ENCODE data around the gene DOCK8. TPM values are rescaled to one million over a fixed set of nuclear protein-coding genes. Genes with fewer than 3 reads are reported as not detected.

The DOCK8 gene
- total RNA-seq, 2 donors from 2014 or later: 5.2 to 9.5 TPM

DNA sequence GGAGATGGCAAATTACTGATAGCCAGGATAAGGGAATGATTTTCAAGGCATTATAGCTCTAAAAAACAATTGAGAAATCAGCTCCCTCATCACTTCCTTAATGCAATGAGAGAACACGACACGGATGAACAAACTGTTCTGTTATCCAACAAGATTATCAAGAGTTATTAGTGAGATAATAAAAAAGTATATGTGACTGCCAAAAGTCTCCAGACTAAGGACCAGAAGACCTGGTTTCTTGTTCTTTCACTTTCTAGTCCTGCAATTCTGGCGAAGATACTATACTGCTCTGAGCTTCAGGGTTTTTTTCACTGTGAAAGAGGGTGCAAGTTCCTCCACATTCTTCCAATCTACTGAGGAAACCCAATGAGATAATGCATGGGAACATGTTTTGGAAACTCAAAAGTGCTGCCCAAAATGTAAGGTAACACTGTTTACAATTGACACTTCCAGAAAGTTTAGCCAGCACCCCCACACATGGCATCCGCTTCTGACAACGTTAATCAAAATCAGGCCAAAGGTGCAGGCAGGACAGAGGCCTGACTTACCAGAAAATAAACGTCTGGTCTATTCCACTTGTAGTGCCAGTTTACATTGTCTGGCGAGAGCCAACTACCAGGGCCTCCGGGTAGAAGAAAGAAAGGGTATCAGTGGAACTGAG is 254.2 kb downstream of the DOCK8 start:
- peaks cover 0 to 23% of the 10 kb centered on the region in 2 donors for H3K4me1 ChIP-seq
- H3K27ac ChIP-seq: peak overlapping the region in 1 of 2 donors; percentile 84
- no peaks in the 10 kb centered on the region for H3K9me3 ChIP-seq
- TF ChIP-seq, protein P1, sequence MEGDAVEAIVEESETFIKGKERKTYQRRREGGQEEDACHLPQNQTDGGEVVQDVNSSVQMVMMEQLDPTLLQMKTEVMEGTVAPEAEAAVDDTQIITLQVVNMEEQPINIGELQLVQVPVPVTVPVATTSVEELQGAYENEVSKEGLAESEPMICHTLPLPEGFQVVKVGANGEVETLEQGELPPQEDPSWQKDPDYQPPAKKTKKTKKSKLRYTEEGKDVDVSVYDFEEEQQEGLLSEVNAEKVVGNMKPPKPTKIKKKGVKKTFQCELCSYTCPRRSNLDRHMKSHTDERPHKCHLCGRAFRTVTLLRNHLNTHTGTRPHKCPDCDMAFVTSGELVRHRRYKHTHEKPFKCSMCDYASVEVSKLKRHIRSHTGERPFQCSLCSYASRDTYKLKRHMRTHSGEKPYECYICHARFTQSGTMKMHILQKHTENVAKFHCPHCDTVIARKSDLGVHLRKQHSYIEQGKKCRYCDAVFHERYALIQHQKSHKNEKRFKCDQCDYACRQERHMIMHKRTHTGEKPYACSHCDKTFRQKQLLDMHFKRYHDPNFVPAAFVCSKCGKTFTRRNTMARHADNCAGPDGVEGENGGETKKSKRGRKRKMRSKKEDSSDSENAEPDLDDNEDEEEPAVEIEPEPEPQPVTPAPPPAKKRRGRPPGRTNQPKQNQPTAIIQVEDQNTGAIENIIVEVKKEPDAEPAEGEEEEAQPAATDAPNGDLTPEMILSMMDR (IDR thresholded peaks at IDR 0.05): no peak
- H3K4me3 ChIP-seq: peak overlapping the region in 1 of 2 donors; percentile 59
- DNase-seq (ENCODE audit: low spot score): no peak
- H3K36me3 ChIP-seq: no peaks in the 10 kb centered on the region
- no peaks in the 10 kb centered on the region for H3K27me3 ChIP-seq

DNA sequence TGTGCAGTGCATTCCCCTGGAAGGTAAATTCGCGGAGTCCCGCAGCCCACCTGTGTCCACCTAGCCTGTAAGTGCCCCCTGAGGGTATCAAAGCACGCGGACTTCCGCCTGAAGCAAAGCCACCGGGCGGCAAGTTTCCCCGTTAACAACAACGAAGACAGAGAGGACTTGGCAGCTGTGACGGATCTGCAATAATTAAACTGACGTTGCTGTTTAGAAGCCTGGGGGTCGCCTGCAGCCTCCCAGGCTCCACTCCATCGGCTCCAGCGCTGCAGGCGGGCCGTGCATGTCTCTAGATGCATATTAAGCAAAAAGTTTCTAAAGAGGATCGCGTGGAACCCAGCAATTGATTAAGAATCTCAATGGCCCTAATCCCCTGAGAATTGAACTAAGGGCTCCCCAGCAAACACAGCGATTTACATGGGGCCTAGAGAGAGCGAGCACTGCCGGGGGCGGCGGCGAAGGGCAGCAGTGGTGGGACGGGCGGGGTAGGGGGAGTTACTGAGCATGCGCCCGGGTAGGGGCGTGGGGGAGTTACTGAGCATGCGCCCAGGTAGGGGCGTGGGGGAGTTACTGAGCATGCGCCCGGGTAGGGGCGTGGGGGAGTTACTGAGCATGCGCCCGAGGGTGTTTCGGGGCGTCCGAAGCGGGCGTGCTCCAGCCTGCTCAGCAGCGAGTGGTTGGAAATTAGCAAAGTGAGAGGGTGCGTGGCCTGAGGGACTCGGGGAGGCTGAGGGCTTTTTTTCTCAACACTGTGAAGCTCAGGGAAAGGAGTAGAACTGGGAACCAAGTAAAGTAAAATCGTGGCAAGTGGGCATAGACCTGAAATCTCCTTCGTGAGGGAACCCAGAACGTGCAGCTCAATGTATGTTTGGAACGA is 255.2 kb downstream of the DOCK8 start:
- peak overlapping the region; percentile 72 to 84 for H3K27ac ChIP-seq
- no peaks in the 10 kb centered on the region for H3K9me3 ChIP-seq
- peak overlapping the region; percentile 52 to 59 for H3K4me3 ChIP-seq
- DNase-seq (ENCODE audit: low spot score): peak; percentile 81
- peaks cover 0 to 23% of the 10 kb centered on the region in 2 donors for H3K4me1 ChIP-seq
- no peaks in the 10 kb centered on the region for H3K36me3 ChIP-seq
- TF ChIP-seq, protein P1 (IDR thresholded peaks at IDR 0.05): no peak
- H3K27me3 ChIP-seq: no peaks in the 10 kb centered on the region

DNA sequence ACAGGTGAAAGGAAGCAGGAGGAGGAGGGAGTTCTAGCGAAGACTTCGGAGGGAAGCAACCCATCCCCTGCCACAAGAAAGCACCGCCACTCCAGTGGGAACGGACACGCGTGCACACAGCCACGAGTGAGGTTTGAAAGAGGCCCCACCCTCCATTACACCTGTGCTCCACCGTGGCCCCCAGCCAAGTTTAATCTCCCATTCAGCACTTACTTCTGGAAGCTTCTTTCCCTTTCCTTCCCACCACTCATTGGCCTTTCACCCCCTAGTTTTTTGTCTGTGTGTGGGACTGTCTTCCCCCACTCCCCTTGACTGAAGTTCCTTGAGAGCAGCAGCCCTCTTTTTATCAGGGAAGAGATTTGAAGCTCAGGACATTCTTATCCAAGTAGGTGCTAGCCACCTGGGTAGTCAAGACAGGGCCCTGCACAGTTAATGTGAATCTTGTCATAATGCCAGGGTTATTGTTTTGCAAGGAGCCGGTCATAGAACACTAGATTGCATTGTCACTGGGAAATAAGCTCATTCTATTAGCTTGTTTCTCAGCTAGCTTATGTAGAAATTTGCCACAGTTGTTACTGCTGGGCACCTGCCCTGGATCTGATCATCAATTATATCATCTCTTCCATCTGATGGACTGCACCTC is 256.0 kb downstream of the DOCK8 start:
- Histone ChIP-seq H3K36me3 (no peaks in the 10 kb centered on the region), H3K27me3 (no peaks in the 10 kb centered on the region), H3K27ac (peak overlapping the region; percentile 72 to 84), H3K4me3 (peak overlapping the region; percentile 52 to 59), H3K4me1 (peaks cover 0 to 23% of the 10 kb centered on the region in 2 donors), H3K9me3 (no peaks in the 10 kb centered on the region)
- no peak for DNase-seq (ENCODE audit: low spot score)
- TF ChIP-seq, protein P1 (IDR thresholded peaks at IDR 0.05): no peak

DNA sequence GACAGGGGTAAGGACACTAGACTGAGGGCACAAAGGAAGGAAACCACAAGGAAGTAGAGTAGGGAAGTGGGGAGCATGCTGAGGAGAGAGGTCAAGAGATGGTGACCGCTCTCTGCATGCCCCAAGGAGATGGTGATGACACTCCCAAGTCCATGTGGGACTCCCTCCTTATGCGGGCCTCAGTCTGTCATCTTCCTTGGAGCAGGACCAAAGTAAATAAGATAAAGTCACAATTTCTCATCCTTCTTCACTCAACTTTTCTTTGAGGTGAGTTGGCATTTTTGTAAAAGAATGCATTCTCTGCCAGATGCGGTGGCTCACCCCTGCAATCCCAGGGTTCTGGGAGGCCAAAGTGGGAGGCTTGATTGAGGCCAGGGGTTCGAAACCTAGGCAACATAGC is 256.7 kb downstream of the DOCK8 start:
- TF ChIP-seq, protein P1 (IDR thresholded peaks at IDR 0.05): no peak

DNA sequence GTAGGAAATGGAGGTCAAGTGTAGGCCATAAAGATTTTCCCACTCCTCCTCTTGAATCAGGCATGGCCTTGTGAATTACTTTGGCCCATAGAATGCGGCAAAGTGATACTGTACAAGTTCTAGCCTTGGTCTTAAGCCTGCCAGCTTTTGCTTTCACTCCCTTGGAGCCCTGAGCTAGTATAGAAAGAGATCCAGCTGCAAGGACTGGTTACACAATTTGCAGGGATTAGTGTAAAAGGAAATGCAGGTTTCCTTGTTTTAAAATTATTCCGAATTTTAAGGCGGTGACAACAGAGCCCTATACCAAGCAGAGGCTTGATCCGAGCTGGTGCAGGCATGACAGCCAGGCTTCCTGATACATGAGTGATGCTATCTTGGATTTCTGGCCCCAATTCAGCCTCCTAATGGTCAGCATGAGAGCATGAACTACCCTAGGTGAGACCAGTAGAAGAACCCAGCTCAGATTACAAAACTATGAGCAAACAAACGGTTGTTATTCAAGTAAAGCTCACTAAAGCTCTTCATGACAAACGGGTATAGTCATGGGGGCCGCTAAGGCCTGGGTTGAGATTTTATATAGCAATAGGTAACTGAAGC is 257.9 kb downstream of the DOCK8 start:
- Histone ChIP-seq H3K36me3 (no peaks in the 10 kb centered on the region), H3K4me3 (no peak overlapping the region), H3K27me3 (no peaks in the 10 kb centered on the region), H3K4me1 (peaks cover 0 to 23% of the 10 kb centered on the region in 2 donors), H3K27ac (no peak overlapping the region), H3K9me3 (no peaks in the 10 kb centered on the region)
- TF ChIP-seq, protein P1 (IDR thresholded peaks at IDR 0.05): no peak
- DNase-seq (ENCODE audit: low spot score): no peak

More for the DNA sequence above, 256.7 kb downstream of the DOCK8 start:
- Histone ChIP-seq H3K36me3 (no peaks in the 10 kb centered on the region), H3K9me3 (no peaks in the 10 kb centered on the region), H3K27ac (no peak overlapping the region), H3K4me1 (peaks cover 0 to 23% of the 10 kb centered on the region in 2 donors), H3K27me3 (no peaks in the 10 kb centered on the region), H3K4me3 (no peak overlapping the region)
- no peak for DNase-seq (ENCODE audit: low spot score)

Data from right atrium auricular region (tissue), 2 donors.